ENCODE measurements around the gene PATL2.

DNA sequence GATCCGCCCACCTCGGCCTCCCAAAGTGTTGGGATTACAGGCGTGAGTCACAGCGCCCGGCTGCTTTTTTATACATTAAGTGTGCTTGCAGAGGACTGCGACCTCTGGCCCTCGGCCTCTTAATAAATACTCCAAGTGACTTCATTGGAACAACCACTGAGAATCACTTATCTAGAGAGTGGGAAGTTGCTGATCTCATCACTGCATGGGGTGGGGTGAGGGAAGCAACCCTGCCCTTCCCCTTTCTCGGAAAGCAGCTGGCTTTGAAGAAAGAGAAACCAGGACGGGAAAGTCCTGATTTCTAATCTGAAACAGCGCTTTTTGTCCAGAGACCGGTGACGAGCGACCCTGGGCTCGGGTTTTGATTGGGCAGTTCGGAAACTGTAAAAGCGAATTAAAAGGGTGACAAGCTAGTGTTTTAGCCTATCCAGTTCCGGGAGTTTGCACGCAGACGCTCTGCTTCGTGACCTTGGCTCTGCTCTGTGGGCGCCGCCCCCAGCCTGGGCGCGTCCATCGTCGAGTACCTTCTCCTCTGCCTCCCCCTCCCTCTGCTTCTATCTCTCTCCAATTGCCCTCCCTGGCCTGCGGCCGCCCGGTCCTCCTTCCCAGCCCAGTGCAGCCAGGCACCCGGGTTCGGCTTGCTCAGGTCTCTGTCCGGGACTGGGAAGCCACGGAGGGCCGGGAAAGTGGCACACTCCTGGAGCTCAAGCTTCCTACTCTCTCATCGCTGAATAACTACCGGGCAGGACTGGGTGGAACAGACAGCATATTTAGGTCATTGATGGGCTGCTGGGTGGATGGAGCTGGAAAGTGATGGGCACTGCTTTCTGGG is 17.7 kb upstream of the PATL2 start:
- TF ChIP-seq EZH2 (IDR thresholded peaks at IDR 0.05; ENCODE audit: low read length, missing control alignments), result no peak
- TF ChIP-seq, protein P1, sequence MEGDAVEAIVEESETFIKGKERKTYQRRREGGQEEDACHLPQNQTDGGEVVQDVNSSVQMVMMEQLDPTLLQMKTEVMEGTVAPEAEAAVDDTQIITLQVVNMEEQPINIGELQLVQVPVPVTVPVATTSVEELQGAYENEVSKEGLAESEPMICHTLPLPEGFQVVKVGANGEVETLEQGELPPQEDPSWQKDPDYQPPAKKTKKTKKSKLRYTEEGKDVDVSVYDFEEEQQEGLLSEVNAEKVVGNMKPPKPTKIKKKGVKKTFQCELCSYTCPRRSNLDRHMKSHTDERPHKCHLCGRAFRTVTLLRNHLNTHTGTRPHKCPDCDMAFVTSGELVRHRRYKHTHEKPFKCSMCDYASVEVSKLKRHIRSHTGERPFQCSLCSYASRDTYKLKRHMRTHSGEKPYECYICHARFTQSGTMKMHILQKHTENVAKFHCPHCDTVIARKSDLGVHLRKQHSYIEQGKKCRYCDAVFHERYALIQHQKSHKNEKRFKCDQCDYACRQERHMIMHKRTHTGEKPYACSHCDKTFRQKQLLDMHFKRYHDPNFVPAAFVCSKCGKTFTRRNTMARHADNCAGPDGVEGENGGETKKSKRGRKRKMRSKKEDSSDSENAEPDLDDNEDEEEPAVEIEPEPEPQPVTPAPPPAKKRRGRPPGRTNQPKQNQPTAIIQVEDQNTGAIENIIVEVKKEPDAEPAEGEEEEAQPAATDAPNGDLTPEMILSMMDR (conservative IDR thresholded peaks at IDR 0.05 in 1 of 2, IDR thresholded peaks at IDR 0.05 in 1 of 2; ENCODE audit: low read depth in 1 of 2, low read length in 2 of 2), result no peak

All from fibroblast of lung (primary cell).